ENCODE results near the gene AEN.
"Not testable (repeated sequence)": the region's sequence is repeated elsewhere in the genome, so short reads cannot be mapped to it uniquely, and the experiment has no call there.

Gene AEN

GRCh38 chr15:88634449-88634848 is 13.3 kb downstream of the AEN start:
- no peak for DNase-seq

DNA sequence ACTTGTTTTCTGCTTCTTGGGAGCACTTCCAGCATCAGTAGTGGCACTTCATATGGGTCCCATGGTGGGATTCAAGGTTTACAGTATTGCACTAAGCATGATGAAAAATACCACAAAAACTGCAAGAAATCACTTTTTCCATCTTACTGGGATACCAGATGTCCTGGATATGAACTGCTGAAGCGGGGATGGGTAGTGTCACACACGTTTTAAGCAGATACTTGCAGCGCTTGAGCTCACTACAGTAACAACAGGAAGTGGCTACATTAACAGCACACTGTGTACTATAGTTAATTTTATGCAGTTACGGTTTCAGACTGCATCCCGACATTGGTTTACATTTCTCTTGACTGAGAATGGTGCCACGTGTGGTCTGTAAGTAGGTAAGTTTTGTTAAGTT is 14.2 kb downstream of the AEN start:
- DNase-seq: no peak

- no peak for DNase-seq
These were observed 14.9 kb downstream of the AEN start for GRCh38 chr15:88636050-88636449.

DNA sequence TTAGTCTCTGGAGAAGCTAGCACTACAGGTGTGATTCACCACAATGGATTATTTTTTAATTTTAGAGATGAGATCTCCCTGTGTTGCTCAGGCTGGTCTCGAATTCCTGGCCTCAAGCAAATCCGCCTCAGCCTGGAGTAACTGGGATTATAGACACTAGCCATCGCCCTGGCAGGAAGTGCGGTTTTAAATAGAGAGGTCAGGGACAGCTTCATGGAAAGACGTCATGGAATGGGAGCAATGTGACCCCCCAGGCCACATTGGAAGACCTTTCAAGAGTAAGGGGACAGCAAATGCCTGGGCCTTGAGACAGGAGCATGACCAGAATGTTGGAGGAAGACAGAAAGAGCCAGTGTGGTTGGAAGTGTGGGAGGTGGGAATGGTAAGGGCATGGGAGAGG is 15.5 kb downstream of the AEN start:
- no peak for DNase-seq

DNA sequence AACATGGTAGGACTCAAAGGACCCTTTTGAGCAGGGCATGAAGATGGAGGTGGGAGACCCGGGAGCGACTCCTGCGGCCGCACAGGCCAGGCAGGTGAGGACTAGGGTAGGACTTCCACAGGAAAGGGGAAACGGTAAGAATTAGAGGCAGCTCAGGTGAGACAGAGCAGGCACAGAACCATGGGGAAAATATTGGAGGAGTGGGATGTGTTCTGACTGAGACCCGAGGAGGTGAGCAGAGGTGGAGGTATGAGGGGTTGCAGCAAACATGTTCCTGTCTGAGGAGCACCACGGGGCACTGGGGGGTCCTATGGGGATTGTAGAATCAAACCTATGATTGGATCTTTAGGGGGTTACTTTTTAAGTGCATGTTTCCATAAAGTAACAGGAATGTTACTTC is 16.3 kb downstream of the AEN start:
- DNase-seq: no peak

GRCh38 chr15:88637841-88638625 is 16.9 kb downstream of the AEN start:
- DNase-seq: no peak

DNA sequence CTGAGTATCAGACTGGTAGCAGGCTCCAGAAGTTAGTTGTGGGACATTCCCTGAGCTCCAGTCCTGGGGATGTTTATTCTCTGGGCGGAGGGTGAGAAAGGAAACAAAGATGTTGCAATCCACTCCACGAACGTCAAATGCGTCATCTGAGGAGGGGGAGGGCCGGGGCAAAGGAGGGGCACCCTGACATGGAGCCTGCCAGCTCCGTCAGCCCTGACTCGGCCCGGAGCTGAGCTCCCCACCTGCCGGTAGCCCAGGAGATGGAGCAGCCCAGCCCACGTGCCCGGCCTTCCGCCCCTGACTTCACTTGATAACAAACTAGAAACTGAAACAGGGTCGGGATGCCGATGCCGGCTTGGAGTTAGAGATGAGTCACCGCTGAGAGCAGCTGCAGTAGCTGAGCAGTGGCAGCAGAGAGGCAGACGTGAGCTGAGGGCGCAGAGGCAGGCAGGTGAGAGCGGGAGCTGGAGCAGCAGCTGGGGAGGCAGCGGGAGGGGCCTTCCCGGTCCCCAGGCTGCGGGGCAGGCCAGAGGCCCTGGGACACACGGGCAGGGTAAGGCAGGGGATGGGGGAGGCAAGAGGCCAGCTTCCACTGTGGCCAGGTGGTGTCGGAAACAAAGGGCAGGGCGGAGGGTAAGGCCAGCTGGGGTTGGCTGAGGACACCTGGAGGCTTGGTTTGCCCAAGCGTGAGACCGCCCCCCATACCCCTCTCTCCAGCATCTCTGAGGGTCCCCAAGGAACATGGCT is 17.7 kb downstream of the AEN start, which contains the start of gene ISG20:
TSS of gene ISG20 (plus strand) at position 391 of the 747 bp plus-strand sequence. CDS start at position 742, 351 bp downstream.
- DNase-seq: peak; percentile 68

GRCh38 chr15:88641959-88642452 is 20.9 kb downstream of the AEN start:
- DNase-seq: no peak

DNA sequence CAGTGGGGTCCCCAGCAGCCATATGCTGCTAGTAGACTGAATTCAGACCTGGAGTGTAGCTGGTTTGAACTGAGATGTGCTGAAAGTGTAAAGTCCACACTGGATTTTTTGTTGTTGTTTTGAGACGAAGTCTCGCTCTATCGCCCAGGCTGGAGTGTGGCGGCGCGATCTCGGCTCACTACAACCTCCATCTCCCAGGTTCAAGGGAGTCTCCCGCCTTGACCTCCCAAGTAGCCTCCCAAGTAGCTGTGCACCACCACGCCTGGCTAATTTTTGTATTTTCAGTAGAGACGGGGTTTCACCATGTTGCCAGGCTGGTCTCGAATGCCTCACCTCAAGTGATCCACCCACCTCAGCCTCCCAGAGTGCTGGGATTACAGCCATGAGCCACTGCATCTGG is 21.4 kb downstream of the AEN start:
- DNase-seq: not testable (repeated sequence)

DNA sequence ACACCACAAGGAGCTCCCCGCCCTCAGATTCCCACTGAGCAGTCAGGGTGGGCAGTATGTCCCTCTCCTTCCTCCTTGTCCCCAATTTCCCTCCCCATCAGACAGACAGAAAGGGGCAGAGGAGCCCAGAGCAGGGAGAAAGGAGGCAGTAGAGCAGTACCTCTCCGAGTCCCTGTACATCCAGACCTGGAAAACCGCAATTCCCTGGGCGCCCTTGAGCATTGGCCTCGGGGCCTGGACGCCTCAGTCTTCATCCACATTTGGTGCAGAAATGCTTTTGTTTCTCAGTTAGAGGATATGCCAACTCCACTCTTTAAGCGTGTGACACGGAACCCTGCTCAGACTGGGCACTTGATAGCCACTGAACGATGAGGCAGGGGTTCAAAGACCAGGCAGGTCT is 23.6 kb downstream of the AEN start:
- no peak for DNase-seq

GRCh38 chr15:88645171-88646087 is 24.3 kb downstream of the AEN start:
- no peak for DNase-seq

GRCh38 chr15:88646088-88646405 is 24.9 kb downstream of the AEN start:
- no peak for DNase-seq

DNA sequence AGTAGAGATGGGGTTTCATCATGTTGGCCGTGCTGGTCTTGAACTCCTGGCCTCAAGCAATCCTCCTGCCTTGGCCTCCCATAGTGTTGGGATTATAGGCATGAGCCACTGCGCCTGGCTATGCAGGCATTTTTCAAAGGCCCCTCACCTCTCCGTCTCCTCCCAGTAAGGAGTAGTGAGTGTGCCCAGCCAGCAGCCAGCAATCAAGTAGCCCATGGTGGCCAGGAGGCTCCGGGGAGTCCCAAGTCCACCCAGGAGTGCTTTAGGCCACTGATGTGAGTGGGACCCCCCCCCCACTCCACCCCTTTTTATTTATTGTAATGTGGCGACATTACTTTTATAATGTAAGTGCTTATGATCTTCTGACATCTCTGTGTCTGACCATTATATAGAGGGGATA is 25.8 kb downstream of the AEN start:
- no peak for DNase-seq

GRCh38 chr15:88647351-88648105 is 26.4 kb downstream of the AEN start:
- DNase-seq: no peak

GRCh38 chr15:88648357-88649214 is 27.4 kb downstream of the AEN start:
- no peak for DNase-seq

- DNase-seq: no peak
These were observed 28.2 kb downstream of the AEN start for GRCh38 chr15:88649286-88649733.

DNA sequence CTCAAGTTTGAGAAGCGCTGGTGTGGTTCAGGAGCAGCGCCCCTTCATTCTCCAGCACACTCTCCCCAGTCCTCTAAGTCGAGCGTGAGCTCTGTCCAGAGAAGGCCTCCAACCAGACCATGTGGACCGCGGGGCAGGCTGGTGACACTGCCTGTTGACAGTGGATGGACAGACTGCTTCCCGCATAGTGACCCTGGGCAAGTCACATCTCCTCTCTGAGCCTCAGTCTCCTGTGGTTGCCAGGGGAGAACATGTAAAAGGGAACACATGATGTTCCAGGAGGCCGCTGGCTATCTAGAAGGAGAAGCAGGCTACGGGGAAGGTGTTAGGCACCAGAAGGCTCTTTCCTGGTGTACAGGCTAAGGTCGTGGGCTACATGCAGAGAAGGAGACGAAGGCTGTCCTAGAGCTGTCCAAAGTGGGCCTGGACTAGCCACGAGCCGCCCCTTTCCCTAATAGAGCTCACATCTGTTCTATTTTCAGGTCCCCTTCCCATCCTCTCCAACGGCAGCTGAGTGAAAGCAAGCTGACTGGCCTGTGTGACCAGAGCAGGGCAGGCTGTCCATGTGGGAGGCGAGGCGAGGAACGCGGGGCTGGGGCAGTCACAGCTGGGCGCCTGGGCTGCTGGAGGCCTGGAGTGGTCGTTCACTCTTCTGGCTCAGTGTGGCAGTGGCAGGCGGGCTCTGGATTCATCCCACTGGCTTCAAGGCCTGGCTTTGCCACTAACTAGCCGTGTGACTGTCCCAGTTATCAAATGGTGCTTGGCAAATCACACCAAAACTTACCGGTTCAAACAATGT is 28.8 kb downstream of the AEN start:
- no peak for DNase-seq

- no peak for DNase-seq
These were observed 29.4 kb downstream of the AEN start for GRCh38 chr15:88650556-88650955.

DNA sequence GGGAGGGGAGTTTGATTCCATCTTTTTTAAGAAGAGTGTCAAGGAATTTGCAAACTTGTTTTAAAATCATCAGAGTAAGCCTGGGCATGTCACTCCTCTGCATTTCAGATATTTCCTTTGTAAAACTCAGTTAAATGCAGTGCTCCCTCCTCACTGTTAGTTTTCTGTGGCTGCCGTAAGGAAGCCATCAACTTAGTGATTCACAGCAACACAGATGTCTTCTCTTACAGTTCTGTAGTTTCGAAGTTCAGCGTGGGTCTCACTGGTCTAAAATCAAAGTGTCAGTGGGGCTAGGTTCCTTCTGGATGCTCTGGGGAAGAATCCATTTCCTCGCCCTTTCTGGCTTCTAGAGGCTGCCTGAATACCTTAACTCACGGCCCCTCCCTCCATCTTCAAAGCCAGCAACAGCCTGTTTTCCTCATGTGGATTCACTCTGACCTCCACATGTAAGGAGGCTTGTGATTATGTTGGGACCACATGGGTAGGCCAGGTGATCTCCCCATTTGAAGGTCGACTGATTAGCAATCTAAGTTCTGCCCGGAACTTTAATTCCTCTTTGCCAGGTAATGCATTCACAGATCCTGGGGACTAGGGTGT is 30.1 kb downstream of the AEN start:
- no peak for DNase-seq

- DNase-seq: no peak
These were observed 30.8 kb downstream of the AEN start for GRCh38 chr15:88651971-88652370.
